Measurements from ENCODE around the gene OPTC. TPM values are rescaled to one million over a fixed set of nuclear protein-coding genes. Genes with fewer than 3 reads are reported as not detected.
A peak's percentile ranks its signal among the peaks of the same experiment; 100 is the strongest.

OPTC gene
- total RNA-seq, 2 donors from 2014 or later = 0.26 to 0.42 TPM

- H3K9me3 ChIP-seq (ENCODE audit: control insufficient read depth, low read length) = no peaks in the 10 kb centered on the region
- Mint-ChIP-seq H3K27ac (no peak overlapping the region), H3K4me3 (no peak overlapping the region), H3K36me3 (ENCODE audit: low read depth) (no peaks in the 10 kb centered on the region), H3K4me1 (peaks cover 59% of the 10 kb centered on the region), H3K9me3 (no peaks in the 10 kb centered on the region), H3K27me3 (ENCODE audit: insufficient read depth) (peaks cover 20% of the 10 kb centered on the region)
- no peak overlapping the region for H3K9ac ChIP-seq (ENCODE audit: extremely low read depth, low read length, poor library complexity, severe bottlenecking)
- no peak overlapping the region for H3K4me3 ChIP-seq (ENCODE audit: low read length)
- H3K27me3 ChIP-seq (ENCODE audit: control insufficient read depth, insufficient read depth, low read length, poor library complexity, severe bottlenecking) = peaks cover 3% of the 10 kb centered on the region
- H3K36me3 ChIP-seq (ENCODE audit: control insufficient read depth, insufficient read depth, low read length) = no peaks in the 10 kb centered on the region
- DNase-seq = peak; percentile 49
- peaks cover 20% of the 10 kb centered on the region for H3K4me1 ChIP-seq (ENCODE audit: control insufficient read depth, insufficient read depth, low read length)
- H3K27ac ChIP-seq (ENCODE audit: low read depth, low read length) = no peak overlapping the region
- TF ChIP-seq, protein P1, sequence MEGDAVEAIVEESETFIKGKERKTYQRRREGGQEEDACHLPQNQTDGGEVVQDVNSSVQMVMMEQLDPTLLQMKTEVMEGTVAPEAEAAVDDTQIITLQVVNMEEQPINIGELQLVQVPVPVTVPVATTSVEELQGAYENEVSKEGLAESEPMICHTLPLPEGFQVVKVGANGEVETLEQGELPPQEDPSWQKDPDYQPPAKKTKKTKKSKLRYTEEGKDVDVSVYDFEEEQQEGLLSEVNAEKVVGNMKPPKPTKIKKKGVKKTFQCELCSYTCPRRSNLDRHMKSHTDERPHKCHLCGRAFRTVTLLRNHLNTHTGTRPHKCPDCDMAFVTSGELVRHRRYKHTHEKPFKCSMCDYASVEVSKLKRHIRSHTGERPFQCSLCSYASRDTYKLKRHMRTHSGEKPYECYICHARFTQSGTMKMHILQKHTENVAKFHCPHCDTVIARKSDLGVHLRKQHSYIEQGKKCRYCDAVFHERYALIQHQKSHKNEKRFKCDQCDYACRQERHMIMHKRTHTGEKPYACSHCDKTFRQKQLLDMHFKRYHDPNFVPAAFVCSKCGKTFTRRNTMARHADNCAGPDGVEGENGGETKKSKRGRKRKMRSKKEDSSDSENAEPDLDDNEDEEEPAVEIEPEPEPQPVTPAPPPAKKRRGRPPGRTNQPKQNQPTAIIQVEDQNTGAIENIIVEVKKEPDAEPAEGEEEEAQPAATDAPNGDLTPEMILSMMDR (conservative IDR thresholded peaks at IDR 0.05) = no peak
- 85 to 87% methylated on average over 6 of the region's 6 CpGs for WGBS, 2 experiments (ENCODE audit: insufficient coverage in 1 of 2, insufficient read length in 1 of 2)
Observed at GRCh38 chr1:203511513-203511912, 17.6 kb downstream of the OPTC start.

GRCh38 chr1:203511930-203512329 is 18.0 kb downstream of the OPTC start:
- H3K9ac ChIP-seq (ENCODE audit: extremely low read depth, low read length, poor library complexity, severe bottlenecking) = no peak overlapping the region
- H3K4me1 ChIP-seq (ENCODE audit: control insufficient read depth, insufficient read depth, low read length) = peaks cover 20% of the 10 kb centered on the region
- H3K9me3 ChIP-seq (ENCODE audit: control insufficient read depth, low read length) = no peaks in the 10 kb centered on the region
- no peak overlapping the region for H3K27ac Mint-ChIP-seq
- peaks cover 57% of the 10 kb centered on the region for H3K4me1 Mint-ChIP-seq
- TF ChIP-seq, protein P1 (conservative IDR thresholded peaks at IDR 0.05) = no peak
- H3K36me3 Mint-ChIP-seq (ENCODE audit: low read depth) = no peaks in the 10 kb centered on the region
- peaks cover 6% of the 10 kb centered on the region for H3K27me3 ChIP-seq (ENCODE audit: control insufficient read depth, insufficient read depth, low read length, poor library complexity, severe bottlenecking)
- DNase-seq = peak; percentile 42
- 95 to 100% methylated on average over 1 to 3 of the region's 4 CpGs for WGBS, 2 experiments (ENCODE audit: insufficient coverage in 1 of 2, insufficient read length in 1 of 2)
- H3K4me3 ChIP-seq (ENCODE audit: low read length) = no peak overlapping the region
- H3K9me3 Mint-ChIP-seq = no peaks in the 10 kb centered on the region
- no peaks in the 10 kb centered on the region for H3K36me3 ChIP-seq (ENCODE audit: control insufficient read depth, insufficient read depth, low read length)
- H3K27ac ChIP-seq (ENCODE audit: low read depth, low read length) = no peak overlapping the region
- peaks cover 22% of the 10 kb centered on the region for H3K27me3 Mint-ChIP-seq (ENCODE audit: insufficient read depth)
- H3K4me3 Mint-ChIP-seq = no peak overlapping the region

GRCh38 chr1:203512517-203512847 is 18.5 kb downstream of the OPTC start:
- Mint-ChIP-seq H3K27me3 (ENCODE audit: insufficient read depth) (peaks cover 28% of the 10 kb centered on the region), H3K4me1 (peaks cover 58% of the 10 kb centered on the region), H3K27ac (peak overlapping the region; percentile 1), H3K36me3 (ENCODE audit: low read depth) (no peaks in the 10 kb centered on the region), H3K4me3 (no peak overlapping the region), H3K9me3 (no peaks in the 10 kb centered on the region)
- no peaks in the 10 kb centered on the region for H3K9me3 ChIP-seq (ENCODE audit: control insufficient read depth, low read length)
- DNase-seq = no peak
- TF ChIP-seq, protein P1 (conservative IDR thresholded peaks at IDR 0.05) = no peak
- H3K36me3 ChIP-seq (ENCODE audit: control insufficient read depth, insufficient read depth, low read length) = no peaks in the 10 kb centered on the region
- no peak overlapping the region for H3K4me3 ChIP-seq (ENCODE audit: low read length)
- WGBS, 2 experiments (ENCODE audit: insufficient coverage in 1 of 2, insufficient read length in 1 of 2) = 29 to 57% methylated on average over 1 of the region's 1 CpG
- H3K27ac ChIP-seq (ENCODE audit: low read depth, low read length) = peak overlapping the region; percentile 7
- H3K4me1 ChIP-seq (ENCODE audit: control insufficient read depth, insufficient read depth, low read length) = peaks cover 17% of the 10 kb centered on the region
- H3K27me3 ChIP-seq (ENCODE audit: control insufficient read depth, insufficient read depth, low read length, poor library complexity, severe bottlenecking) = peaks cover 12% of the 10 kb centered on the region
- H3K9ac ChIP-seq (ENCODE audit: extremely low read depth, low read length, poor library complexity, severe bottlenecking) = no peak overlapping the region
